HepG2 (cell line): ENCODE data around the gene URAD. TPM values are rescaled to one million over a fixed set of nuclear protein-coding genes. Genes with fewer than 3 reads are reported as not detected.

Source experiments
- ARID4A ChIP-seq: sonication (generic); formaldehyde crosslinking; IDR thresholded peaks from 2 replicates; pipeline ENCODE4 v1.5.0; 2020; ENCODE audit warnings: mild to moderate bottlenecking, missing genetic modification reagents, borderline replicate concordance
- BRCA1 ChIP-seq: sonication (generic); formaldehyde crosslinking; IDR thresholded peaks from 2 replicates; pipeline ENCODE4 v1.4.0; 2020; ENCODE audit warnings: missing genetic modification reagents
- CENPT ChIP-seq: sonication (generic); formaldehyde crosslinking; IDR thresholded peaks from 2 replicates; pipeline ENCODE4 v1.8.0; 2022; ENCODE audit warnings: low read depth, mild to moderate bottlenecking, moderate library complexity, missing genetic modification reagents
- DMTF1 ChIP-seq: sonication (generic); formaldehyde crosslinking; IDR thresholded peaks from 2 replicates; pipeline ENCODE4 v1.4.0; 2020; ENCODE audit warnings: mild to moderate bottlenecking, missing genetic modification reagents
- FOXC1 ChIP-seq: sonication (generic); formaldehyde crosslinking; IDR thresholded peaks from 2 replicates; pipeline ENCODE4 v1.8.0; 2022; ENCODE audit warnings: mild to moderate bottlenecking, missing genetic modification reagents, borderline replicate concordance
- GZF1 ChIP-seq: sonication (generic); formaldehyde crosslinking; IDR thresholded peaks from 2 replicates; pipeline ENCODE4 v1.5.1; 2020; ENCODE audit warnings: mild to moderate bottlenecking, missing genetic modification reagents
- HMGA1 ChIP-seq: sonication (generic); formaldehyde crosslinking; conservative IDR thresholded peaks from 2 replicates; pipeline ENCODE4 v1.4.0; 2020; ENCODE audit warnings: missing genetic modification reagents
- HNRNPH1 ChIP-seq: fragments of 200-400 bp; formaldehyde crosslinking; optimal IDR thresholded peaks from 2 replicates; pipeline ENCODE3; 2017; ENCODE audit warnings: mild to moderate bottlenecking, low read depth, low read length
- IRF1 ChIP-seq: sonication (generic); formaldehyde crosslinking; IDR thresholded peaks from 2 replicates; pipeline ENCODE4 v1.4.0; 2020; ENCODE audit warnings: low read depth, mild to moderate bottlenecking, missing genetic modification reagents
- MTF2 ChIP-seq: sonication (generic); formaldehyde crosslinking; IDR thresholded peaks from 2 replicates; pipeline ENCODE4 v1.5.0; 2020; ENCODE audit warnings: missing genetic modification reagents, borderline replicate concordance
- ZBTB8A ChIP-seq: sonication (generic); formaldehyde crosslinking; IDR thresholded peaks from 2 replicates; pipeline ENCODE4 v1.4.0; 2020; ENCODE audit warnings: mild to moderate bottlenecking, low read depth, missing genetic modification reagents, borderline replicate concordance
- ZEB1 ChIP-seq: IDR thresholded peaks from 2 replicates; pipeline ENCODE4 v1.6.1; 2012; ENCODE audit warnings: mild to moderate bottlenecking, low read depth, inconsistent platforms; ENCODE audit not compliant: insufficient replicate concordance
- ZFP90 ChIP-seq: sonication (generic); formaldehyde crosslinking; IDR thresholded peaks from 2 replicates; pipeline ENCODE4 v1.8.0; 2022; ENCODE audit warnings: missing genetic modification reagents, mild to moderate bottlenecking, inconsistent platforms, borderline replicate concordance
- ZNF414 ChIP-seq: sonication (generic); formaldehyde crosslinking; IDR thresholded peaks from 2 replicates; pipeline ENCODE4 v1.5.0; 2020; ENCODE audit warnings: missing genetic modification reagents
- ZNF550 ChIP-seq: sonication (generic); formaldehyde crosslinking; IDR thresholded peaks from 2 replicates; pipeline ENCODE4 v1.4.0; 2020; ENCODE audit warnings: mild to moderate bottlenecking, missing genetic modification reagents, borderline replicate concordance
- ZNF713 ChIP-seq: sonication (generic); formaldehyde crosslinking; IDR thresholded peaks from 2 replicates; pipeline ENCODE4 v1.4.0; 2020; ENCODE audit warnings: mild to moderate bottlenecking, missing genetic modification reagents
- ZNF788 ChIP-seq: sonication (generic); formaldehyde crosslinking; IDR thresholded peaks from 2 replicates; pipeline ENCODE4 v1.5.0; 2020; ENCODE audit warnings: mild to moderate bottlenecking, missing genetic modification reagents, borderline replicate concordance
- polyA plus RNA-seq, 8 experiments: library from polyadenylated mRNA; depleted of rRNA in 3 of 8; stranded (reverse) in 7 of 8; unstranded in 1 of 8; fragments of >200 nt; fragmentation: Illumina TruSeq in 4 of 8; extraction: Trizol in 4 of 8; gene quantifications; 2 replicates each; pipeline versions ENCODE4 v1.2.1 to v1.2.3, GENCODE V29; 2011 to 2016; ENCODE audit warnings: low read depth in 4 of 8, missing spikeins in 1 of 8, mixed read lengths in 1 of 8; ENCODE audit not compliant: insufficient read depth in 1 of 8
- total RNA-seq, 5 experiments: library from RNA; depleted of rRNA; stranded (reverse); fragments of >200 nt; fragmentation: Illumina TruSeq; extraction: Trizol; gene quantifications; 2 replicates each; pipeline ENCODE4 v1.2.3, GENCODE V29; 2016; ENCODE audit warnings: low read depth in 1 of 5

Gene URAD
- total and polyA plus RNA-seq, 2 of the 13 experiments (the other 11 are each of a cell fraction or from before 2014, with no cell fraction given) = not detected

GRCh38 chr13:27960362-27961226 is 27.9 kb downstream of the URAD start (continued):
- TF ChIP-seq DMTF1 = no peak
- TF ChIP-seq HNRNPH1 = no peak
- peak; percentile 78; the same call in 1 of the 2 replicates for TF ChIP-seq FOXC1 (CRISPR knock-in tag)
- no peak for TF ChIP-seq ZEB1
- TF ChIP-seq MTF2 (CRISPR knock-in tag) = peak; percentile 57; the same call in 1 of the 2 replicates
- no peak for TF ChIP-seq ZBTB8A (CRISPR knock-in tag)
- peak; percentile 58; the same call in 1 of the 2 replicates for TF ChIP-seq ZNF788 (CRISPR knock-in tag)
- TF ChIP-seq ZNF550 (CRISPR knock-in tag) = no peak
- no peak for TF ChIP-seq ZNF713 (CRISPR knock-in tag)
- TF ChIP-seq HMGA1 = no peak
- 0 out of 2 replicates have a peak, but pooled peaks have one; percentile 64 for TF ChIP-seq ZNF414 (CRISPR knock-in tag)
- peak; percentile 87 for TF ChIP-seq ARID4A (CRISPR knock-in tag)
- TF ChIP-seq CENPT = no peak
- no peak for TF ChIP-seq BRCA1 (CRISPR knock-in tag)
- TF ChIP-seq ZFP90 (CRISPR knock-in tag) = no peak
- no peak for TF ChIP-seq GZF1 (CRISPR knock-in tag)
- no peak for TF ChIP-seq IRF1 (CRISPR knock-in tag)
